ENCODE measurements around the gene TBXT.

DNA sequence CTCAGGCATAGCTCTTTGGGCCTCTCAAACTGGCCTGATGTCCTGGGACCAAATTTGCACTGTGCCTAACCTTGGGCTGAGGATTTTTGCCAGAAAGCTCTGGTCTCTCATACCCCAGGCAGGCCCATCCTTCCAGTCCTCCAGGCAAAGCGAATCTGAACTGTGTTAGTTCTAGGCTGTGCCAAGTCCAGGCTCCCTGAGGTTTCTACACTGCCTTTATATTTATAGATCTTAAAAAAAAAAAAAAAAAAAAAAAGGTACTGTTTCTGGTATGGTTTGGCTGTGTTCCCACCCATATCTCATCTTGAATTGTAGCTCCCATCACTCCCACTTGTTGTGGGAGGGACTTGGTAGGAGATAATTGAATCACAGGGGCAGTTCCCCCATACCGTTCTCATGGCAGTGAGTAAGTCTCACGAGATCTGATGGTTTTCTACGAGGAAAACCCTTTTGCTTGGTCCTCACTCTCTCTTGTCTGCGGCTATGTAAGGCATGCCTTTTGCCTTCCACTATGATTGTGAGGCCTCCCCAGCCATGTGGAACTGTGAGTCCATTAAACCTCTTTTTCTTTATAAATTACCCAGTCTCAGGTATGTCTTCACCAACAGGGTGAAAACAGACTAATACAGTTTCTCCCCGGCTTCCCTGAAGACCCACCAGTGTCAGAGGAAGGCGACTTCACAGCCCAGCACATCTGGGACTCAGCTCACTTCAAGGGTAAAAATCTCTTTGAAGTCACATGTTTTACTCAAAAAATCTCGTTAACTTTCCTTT, 39.0 kb upstream of the TBXT start:
- TF ChIP-seq, protein P1, sequence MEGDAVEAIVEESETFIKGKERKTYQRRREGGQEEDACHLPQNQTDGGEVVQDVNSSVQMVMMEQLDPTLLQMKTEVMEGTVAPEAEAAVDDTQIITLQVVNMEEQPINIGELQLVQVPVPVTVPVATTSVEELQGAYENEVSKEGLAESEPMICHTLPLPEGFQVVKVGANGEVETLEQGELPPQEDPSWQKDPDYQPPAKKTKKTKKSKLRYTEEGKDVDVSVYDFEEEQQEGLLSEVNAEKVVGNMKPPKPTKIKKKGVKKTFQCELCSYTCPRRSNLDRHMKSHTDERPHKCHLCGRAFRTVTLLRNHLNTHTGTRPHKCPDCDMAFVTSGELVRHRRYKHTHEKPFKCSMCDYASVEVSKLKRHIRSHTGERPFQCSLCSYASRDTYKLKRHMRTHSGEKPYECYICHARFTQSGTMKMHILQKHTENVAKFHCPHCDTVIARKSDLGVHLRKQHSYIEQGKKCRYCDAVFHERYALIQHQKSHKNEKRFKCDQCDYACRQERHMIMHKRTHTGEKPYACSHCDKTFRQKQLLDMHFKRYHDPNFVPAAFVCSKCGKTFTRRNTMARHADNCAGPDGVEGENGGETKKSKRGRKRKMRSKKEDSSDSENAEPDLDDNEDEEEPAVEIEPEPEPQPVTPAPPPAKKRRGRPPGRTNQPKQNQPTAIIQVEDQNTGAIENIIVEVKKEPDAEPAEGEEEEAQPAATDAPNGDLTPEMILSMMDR (IDR thresholded peaks at IDR 0.05): no peak
- no peak for TF ChIP-seq POLR2A (IDR thresholded peaks at IDR 0.05)

Data from adrenal gland (tissue), 5 donors.